HEK293T (cell line): ENCODE results near the gene MACROD2.

Experiments
- CTCF ChIA-PET: fragments of 350-600 bp; formaldehyde crosslinking; extraction: SDS; loops from one replicate; lab custom pipeline; 2021; ENCODE audit warnings: antibody characterized with exemption, inconsistent platforms; lab: Yijun Ruan, JAX
- POLR2A ChIA-PET: fragments of 350-600 bp; formaldehyde crosslinking; extraction: SDS; loops from one replicate; lab custom pipeline; 2020; ENCODE audit warnings: antibody characterized with exemption, inconsistent platforms; lab: Yijun Ruan, JAX
- DNase-seq: peaks from one replicate; pipeline ENCODE4 v3.0.0; 2012; ENCODE audit warnings: mixed read lengths; ENCODE audit errors: extremely low spot score
- ARNT ChIP-seq: fragments of 450-650 bp; IDR thresholded peaks from 2 replicates; pipeline ENCODE4 v1.6.1; 2017; ENCODE audit warnings: mild to moderate bottlenecking
- BHLHE40 ChIP-seq: fragments of 450-650 bp; IDR thresholded peaks from 2 replicates; pipeline ENCODE4 v1.6.1; 2016; ENCODE audit warnings: mild to moderate bottlenecking, moderate library complexity, borderline replicate concordance
- CTBP1 ChIP-seq: fragments of 450-650 bp; IDR thresholded peaks from 2 replicates; pipeline ENCODE4 v1.6.1; 2016; ENCODE audit warnings: borderline replicate concordance
- ELF4 ChIP-seq: fragments of 450-650 bp; IDR thresholded peaks from 2 replicates; pipeline ENCODE4 v1.6.1; 2017; ENCODE audit warnings: antibody characterized with exemption
- FOXA1 ChIP-seq: fragments of 450-650 bp; IDR thresholded peaks from 2 replicates; pipeline ENCODE4 v1.6.1; 2016; ENCODE audit warnings: mild to moderate bottlenecking
- FOXK2 ChIP-seq: fragments of 450-650 bp; IDR thresholded peaks from 2 replicates; pipeline ENCODE4 v1.6.1; 2016; ENCODE audit warnings: mild to moderate bottlenecking
- FOXM1 ChIP-seq: fragments of 450-650 bp; IDR thresholded peaks from 2 replicates; pipeline ENCODE4 v1.6.1; 2017; ENCODE audit warnings: mild to moderate bottlenecking, borderline replicate concordance
- HDGF ChIP-seq: fragments of 450-650 bp; IDR thresholded peaks from 2 replicates; pipeline ENCODE4 v1.6.1; 2017; ENCODE audit warnings: antibody characterized with exemption, borderline replicate concordance
- L3MBTL2 ChIP-seq: fragments of 450-650 bp; conservative IDR thresholded peaks from 2 replicates; pipeline ENCODE4 v1.6.1; 2016; ENCODE audit warnings: mild to moderate bottlenecking
- LEF1 ChIP-seq: fragments of 450-650 bp; IDR thresholded peaks from 2 replicates; pipeline ENCODE4 v1.6.1; 2017; ENCODE audit warnings: mild to moderate bottlenecking, borderline replicate concordance
- NFRKB ChIP-seq: fragments of 450-650 bp; IDR thresholded peaks from 2 replicates; pipeline ENCODE4 v1.6.1; 2016; ENCODE audit warnings: mild to moderate bottlenecking, moderate library complexity
- PKNOX1 ChIP-seq: fragments of 450-650 bp; IDR thresholded peaks from 2 replicates; pipeline ENCODE4 v1.6.1; 2016
- SP1 ChIP-seq: fragments of 450-650 bp; IDR thresholded peaks from 2 replicates; pipeline ENCODE4 v1.6.1; 2017
- SUZ12 ChIP-seq: fragments of 450-650 bp; IDR thresholded peaks from 2 replicates; pipeline ENCODE4 v1.6.1; 2016; ENCODE audit warnings: mild to moderate bottlenecking
- TARDBP ChIP-seq: fragments of 450-650 bp; IDR thresholded peaks from 2 replicates; pipeline ENCODE4 v1.6.1; 2016
- ZNF384 ChIP-seq: fragments of 450-650 bp; IDR thresholded peaks from 2 replicates; pipeline ENCODE4 v1.6.1; 2016

Gene MACROD2

GRCh38 chr20:15627501-15627903 lies 1632.2 kb downstream of the MACROD2 start:
- ChIA-PET CTCF (interaction anchor here (0.5 kb wide), 1 partner anchor 14 kb away, joined by 3 read pairs; no protein-coding TSS in a partner anchor), POLR2A (no interaction called here)
- no peak for DNase-seq
- no peak for TF ChIP-seq ARNT
- TF ChIP-seq NFRKB, result no peak
- TF ChIP-seq FOXA1, result no peak
- no peak for TF ChIP-seq L3MBTL2
- TF ChIP-seq SP1, result no peak
- TF ChIP-seq BHLHE40, result no peak
- no peak for TF ChIP-seq FOXK2
- TF ChIP-seq SUZ12, result no peak
- no peak for TF ChIP-seq LEF1
- TF ChIP-seq TARDBP, result no peak
- TF ChIP-seq FOXM1, result no peak
- no peak for TF ChIP-seq ELF4
- TF ChIP-seq CTBP1, result no peak

GRCh38 chr20:15628851-15629353 lies 1633.6 kb downstream of the MACROD2 start:
- ChIA-PET POLR2A (no interaction called here), CTCF (no interaction called here)
- TF ChIP-seq SP1 (no peak), BHLHE40 (no peak), HDGF (no peak), CTBP1 (no peak), LEF1 (no peak), ELF4 (no peak), FOXK2 (no peak), ZNF384 (no peak)
- no peak for DNase-seq

- no peak for TF ChIP-seq LEF1
- no peak for TF ChIP-seq NFRKB
- no peak for TF ChIP-seq FOXK2
- TF ChIP-seq BHLHE40, result no peak
- no peak for TF ChIP-seq FOXA1
- TF ChIP-seq ELF4, result no peak
- TF ChIP-seq CTBP1, result no peak
- ChIA-PET CTCF (interaction anchor here (0.6 kb wide), 1 partner anchor 79 kb away, joined by 3 read pairs; no protein-coding TSS in a partner anchor), POLR2A (no interaction called here)
- DNase-seq, result no peak
These were observed 1635.0 kb downstream of the MACROD2 start for GRCh38 chr20:15630360-15630759.

GRCh38 chr20:15632680-15633079 lies 1637.4 kb downstream of the MACROD2 start:
- TF ChIP-seq L3MBTL2, result no peak
- TF ChIP-seq ZNF384, result no peak
- no peak for TF ChIP-seq NFRKB
- no peak for TF ChIP-seq ELF4
- TF ChIP-seq SUZ12, result no peak
- no peak for TF ChIP-seq LEF1
- TF ChIP-seq FOXK2, result no peak
- TF ChIP-seq BHLHE40, result no peak
- no peak for TF ChIP-seq HDGF
- no peak for TF ChIP-seq FOXA1
- TF ChIP-seq ARNT, result no peak
- TF ChIP-seq CTBP1, result no peak
- TF ChIP-seq PKNOX1, result no peak
- no peak for TF ChIP-seq FOXM1
- no peak for TF ChIP-seq TARDBP
- POLR2A ChIA-PET, result no interaction called here
- CTCF ChIA-PET, result interaction anchor here (0.7 kb wide), 1 partner anchor 543 kb away, joined by 11 read pairs; no protein-coding TSS in a partner anchor
- DNase-seq, result no peak

GRCh38 chr20:15634102-15634501 lies 1638.8 kb downstream of the MACROD2 start:
- ChIA-PET POLR2A (no interaction called here), CTCF (no interaction called here)
- no peak for DNase-seq
- TF ChIP-seq FOXA1 (no peak), CTBP1 (no peak), HDGF (no peak), ELF4 (no peak), BHLHE40 (no peak), L3MBTL2 (no peak), FOXK2 (no peak)

- ChIA-PET POLR2A (no interaction called here), CTCF (no interaction called here)
- TF ChIP-seq FOXK2, result no peak
- no peak for TF ChIP-seq ARNT
- TF ChIP-seq NFRKB, result no peak
- TF ChIP-seq FOXM1, result no peak
- TF ChIP-seq SP1, result no peak
- DNase-seq, result no peak
These were observed 1642.2 kb downstream of the MACROD2 start for GRCh38 chr20:15637546-15637945.

GRCh38 chr20:15637950-15638754 lies 1642.8 kb downstream of the MACROD2 start:
- ChIA-PET POLR2A (no interaction called here), CTCF (no interaction called here)
- no peak for TF ChIP-seq ELF4
- TF ChIP-seq SP1, result no peak
- TF ChIP-seq SUZ12, result no peak
- no peak for TF ChIP-seq LEF1
- TF ChIP-seq PKNOX1, result no peak
- no peak for TF ChIP-seq CTBP1
- TF ChIP-seq TARDBP, result no peak
- no peak for TF ChIP-seq ZNF384
- TF ChIP-seq HDGF, result no peak
- TF ChIP-seq FOXK2, result no peak
- TF ChIP-seq FOXM1, result no peak
- no peak for TF ChIP-seq FOXA1
- TF ChIP-seq L3MBTL2, result no peak
- TF ChIP-seq BHLHE40, result no peak
- TF ChIP-seq NFRKB, result no peak
- TF ChIP-seq ARNT, result no peak
- no peak for DNase-seq
